Measurements from ENCODE around the gene SPDYC. TPM values are rescaled to one million over a fixed set of nuclear protein-coding genes. Genes with fewer than 3 reads are reported as not detected.

SPDYC gene
- total and polyA plus RNA-seq, 2 of the 13 experiments (the other 11 are each of a cell fraction or from before 2014, with no cell fraction given), result 0.15 to 0.33 TPM

- TF ChIP-seq, protein P1, sequence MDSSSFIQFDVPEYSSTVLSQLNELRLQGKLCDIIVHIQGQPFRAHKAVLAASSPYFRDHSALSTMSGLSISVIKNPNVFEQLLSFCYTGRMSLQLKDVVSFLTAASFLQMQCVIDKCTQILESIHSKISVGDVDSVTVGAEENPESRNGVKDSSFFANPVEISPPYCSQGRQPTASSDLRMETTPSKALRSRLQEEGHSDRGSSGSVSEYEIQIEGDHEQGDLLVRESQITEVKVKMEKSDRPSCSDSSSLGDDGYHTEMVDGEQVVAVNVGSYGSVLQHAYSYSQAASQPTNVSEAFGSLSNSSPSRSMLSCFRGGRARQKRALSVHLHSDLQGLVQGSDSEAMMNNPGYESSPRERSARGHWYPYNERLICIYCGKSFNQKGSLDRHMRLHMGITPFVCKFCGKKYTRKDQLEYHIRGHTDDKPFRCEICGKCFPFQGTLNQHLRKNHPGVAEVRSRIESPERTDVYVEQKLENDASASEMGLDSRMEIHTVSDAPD (CRISPR knock-in tag; IDR thresholded peaks at IDR 0.05), result no peak
- TF ChIP-seq, protein P2, sequence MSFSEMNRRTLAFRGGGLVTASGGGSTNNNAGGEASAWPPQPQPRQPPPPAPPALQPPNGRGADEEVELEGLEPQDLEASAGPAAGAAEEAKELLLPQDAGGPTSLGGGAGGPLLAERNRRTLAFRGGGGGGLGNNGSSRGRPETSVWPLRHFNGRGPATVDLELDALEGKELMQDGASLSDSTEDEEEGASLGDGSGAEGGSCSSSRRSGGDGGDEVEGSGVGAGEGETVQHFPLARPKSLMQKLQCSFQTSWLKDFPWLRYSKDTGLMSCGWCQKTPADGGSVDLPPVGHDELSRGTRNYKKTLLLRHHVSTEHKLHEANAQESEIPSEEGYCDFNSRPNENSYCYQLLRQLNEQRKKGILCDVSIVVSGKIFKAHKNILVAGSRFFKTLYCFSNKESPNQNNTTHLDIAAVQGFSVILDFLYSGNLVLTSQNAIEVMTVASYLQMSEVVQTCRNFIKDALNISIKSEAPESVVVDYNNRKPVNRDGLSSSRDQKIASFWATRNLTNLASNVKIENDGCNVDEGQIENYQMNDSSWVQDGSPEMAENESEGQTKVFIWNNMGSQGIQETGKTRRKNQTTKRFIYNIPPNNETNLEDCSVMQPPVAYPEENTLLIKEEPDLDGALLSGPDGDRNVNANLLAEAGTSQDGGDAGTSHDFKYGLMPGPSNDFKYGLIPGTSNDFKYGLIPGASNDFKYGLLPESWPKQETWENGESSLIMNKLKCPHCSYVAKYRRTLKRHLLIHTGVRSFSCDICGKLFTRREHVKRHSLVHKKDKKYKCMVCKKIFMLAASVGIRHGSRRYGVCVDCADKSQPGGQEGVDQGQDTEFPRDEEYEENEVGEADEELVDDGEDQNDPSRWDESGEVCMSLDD (CRISPR knock-in tag; IDR thresholded peaks at IDR 0.05; ENCODE audit: borderline replicate concordance), result no peak
- TF ChIP-seq PCBP1 (IDR thresholded peaks at IDR 0.05; ENCODE audit: borderline replicate concordance, low read depth, low read length), result peak; percentile 73; the same call in 1 of the 2 replicates
- TF ChIP-seq ZNF768 (CRISPR knock-in tag; IDR thresholded peaks at IDR 0.05), result 0 out of 2 replicates have a peak, but pooled peaks have one; percentile 25
- TF ChIP-seq NR3C1 (CRISPR knock-in tag; IDR thresholded peaks at IDR 0.05), result no peak
- TF ChIP-seq ZNF263 (CRISPR knock-in tag; IDR thresholded peaks at IDR 0.05), result peak; percentile 18; the same call in 1 of the 2 replicates
- no peak for TF ChIP-seq NFAT5 (CRISPR knock-in tag; IDR thresholded peaks at IDR 0.05)
- TF ChIP-seq, protein P3, sequence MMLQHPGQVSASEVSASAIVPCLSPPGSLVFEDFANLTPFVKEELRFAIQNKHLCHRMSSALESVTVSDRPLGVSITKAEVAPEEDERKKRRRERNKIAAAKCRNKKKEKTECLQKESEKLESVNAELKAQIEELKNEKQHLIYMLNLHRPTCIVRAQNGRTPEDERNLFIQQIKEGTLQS (CRISPR knock-in tag; IDR thresholded peaks at IDR 0.05), result no peak
- TF ChIP-seq ARID2 (CRISPR knock-in tag; IDR thresholded peaks at IDR 0.05; ENCODE audit: borderline replicate concordance), result no peak
- TF ChIP-seq, protein P4, sequence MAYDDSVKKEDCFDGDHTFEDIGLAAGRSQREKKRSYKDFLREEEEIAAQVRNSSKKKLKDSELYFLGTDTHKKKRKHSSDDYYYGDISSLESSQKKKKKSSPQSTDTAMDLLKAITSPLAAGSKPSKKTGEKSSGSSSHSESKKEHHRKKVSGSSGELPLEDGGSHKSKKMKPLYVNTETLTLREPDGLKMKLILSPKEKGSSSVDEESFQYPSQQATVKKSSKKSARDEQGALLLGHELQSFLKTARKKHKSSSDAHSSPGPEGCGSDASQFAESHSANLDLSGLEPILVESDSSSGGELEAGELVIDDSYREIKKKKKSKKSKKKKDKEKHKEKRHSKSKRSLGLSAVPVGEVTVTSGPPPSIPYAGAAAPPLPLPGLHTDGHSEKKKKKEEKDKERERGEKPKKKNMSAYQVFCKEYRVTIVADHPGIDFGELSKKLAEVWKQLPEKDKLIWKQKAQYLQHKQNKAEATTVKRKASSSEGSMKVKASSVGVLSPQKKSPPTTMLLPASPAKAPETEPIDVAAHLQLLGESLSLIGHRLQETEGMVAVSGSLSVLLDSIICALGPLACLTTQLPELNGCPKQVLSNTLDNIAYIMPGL (CRISPR knock-in tag; IDR thresholded peaks at IDR 0.05; ENCODE audit: borderline replicate concordance in 1 of 2, low read depth in 1 of 2), result 0 out of 4 replicates have a peak, but pooled peaks of 1 of the 2 experiments have one; percentile 26
- TF ChIP-seq RAD21 (CRISPR knock-in tag; IDR thresholded peaks at IDR 0.05), result peak; percentile 83
- TF ChIP-seq, protein P5, sequence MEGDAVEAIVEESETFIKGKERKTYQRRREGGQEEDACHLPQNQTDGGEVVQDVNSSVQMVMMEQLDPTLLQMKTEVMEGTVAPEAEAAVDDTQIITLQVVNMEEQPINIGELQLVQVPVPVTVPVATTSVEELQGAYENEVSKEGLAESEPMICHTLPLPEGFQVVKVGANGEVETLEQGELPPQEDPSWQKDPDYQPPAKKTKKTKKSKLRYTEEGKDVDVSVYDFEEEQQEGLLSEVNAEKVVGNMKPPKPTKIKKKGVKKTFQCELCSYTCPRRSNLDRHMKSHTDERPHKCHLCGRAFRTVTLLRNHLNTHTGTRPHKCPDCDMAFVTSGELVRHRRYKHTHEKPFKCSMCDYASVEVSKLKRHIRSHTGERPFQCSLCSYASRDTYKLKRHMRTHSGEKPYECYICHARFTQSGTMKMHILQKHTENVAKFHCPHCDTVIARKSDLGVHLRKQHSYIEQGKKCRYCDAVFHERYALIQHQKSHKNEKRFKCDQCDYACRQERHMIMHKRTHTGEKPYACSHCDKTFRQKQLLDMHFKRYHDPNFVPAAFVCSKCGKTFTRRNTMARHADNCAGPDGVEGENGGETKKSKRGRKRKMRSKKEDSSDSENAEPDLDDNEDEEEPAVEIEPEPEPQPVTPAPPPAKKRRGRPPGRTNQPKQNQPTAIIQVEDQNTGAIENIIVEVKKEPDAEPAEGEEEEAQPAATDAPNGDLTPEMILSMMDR (CRISPR knock-in tag; IDR thresholded peaks at IDR 0.05), result peak; percentile 89
- peak; percentile 52; the same call in 1 of the 2 replicates for TF ChIP-seq RBFOX2 (IDR thresholded peaks at IDR 0.05; ENCODE audit: low read depth, low read length)
These were observed 34.9 kb downstream of the SPDYC start (continued) for GRCh38 chr11:65204646-65205601.

Measured in HepG2 (cell line).